ENCODE measurements around the gene GNPDA2. TPM values are rescaled to one million over a fixed set of nuclear protein-coding genes. Genes with fewer than 3 reads are reported as not detected.
A peak's percentile ranks its signal among the peaks of the same experiment; 100 is the strongest.

The GNPDA2 gene
- total RNA-seq (12.1 TPM), polyA plus RNA-seq (18.6 TPM)
- long read RNA-seq, donor 1 = 0 reads
- long read RNA-seq, donor 2 = 0 reads
- long read RNA-seq, donor 3, full-length matches to known transcripts = 7 of 12 reads
- long read RNA-seq, donor 3, partial matches to known transcripts = 5 of 12 reads
- long read RNA-seq, donor 3, other reads (novel, unspliced or antisense) = 0 of 12 reads
- long read RNA-seq, donor 4, partial matches to known transcripts = 0 of 4 reads
- long read RNA-seq, donor 4, other reads (novel, unspliced or antisense) = 0 of 4 reads
- long read RNA-seq, donor 5, full-length matches to known transcripts = 15 of 15 reads
- long read RNA-seq, donor 5, partial matches to known transcripts = 0 of 15 reads
- long read RNA-seq, donor 5, other reads (novel, unspliced or antisense) = 0 of 15 reads
- long read RNA-seq, donor 6, full-length matches to known transcripts = 2 of 7 reads
- long read RNA-seq, donor 6, partial matches to known transcripts = 5 of 7 reads
- long read RNA-seq, donor 6, other reads (novel, unspliced or antisense) = 0 of 7 reads
- long read RNA-seq, donor 7, full-length matches to known transcripts = 13 of 13 reads
- long read RNA-seq, donor 7, partial matches to known transcripts = 0 of 13 reads
- long read RNA-seq, donor 7, other reads (novel, unspliced or antisense) = 0 of 13 reads
- long read RNA-seq, donor 8, full-length matches to known transcripts = 3 of 21 reads
- long read RNA-seq, donor 8, partial matches to known transcripts = 18 of 21 reads
- long read RNA-seq, donor 8, other reads (novel, unspliced or antisense) = 0 of 21 reads
- long read RNA-seq, donor 9, partial matches to known transcripts = 0 of 4 reads
- long read RNA-seq, donor 9, other reads (novel, unspliced or antisense) = 0 of 4 reads
- long read RNA-seq, donor 10, partial matches to known transcripts = 0 of 3 reads
- long read RNA-seq, donor 10, other reads (novel, unspliced or antisense) = 0 of 3 reads

DNA sequence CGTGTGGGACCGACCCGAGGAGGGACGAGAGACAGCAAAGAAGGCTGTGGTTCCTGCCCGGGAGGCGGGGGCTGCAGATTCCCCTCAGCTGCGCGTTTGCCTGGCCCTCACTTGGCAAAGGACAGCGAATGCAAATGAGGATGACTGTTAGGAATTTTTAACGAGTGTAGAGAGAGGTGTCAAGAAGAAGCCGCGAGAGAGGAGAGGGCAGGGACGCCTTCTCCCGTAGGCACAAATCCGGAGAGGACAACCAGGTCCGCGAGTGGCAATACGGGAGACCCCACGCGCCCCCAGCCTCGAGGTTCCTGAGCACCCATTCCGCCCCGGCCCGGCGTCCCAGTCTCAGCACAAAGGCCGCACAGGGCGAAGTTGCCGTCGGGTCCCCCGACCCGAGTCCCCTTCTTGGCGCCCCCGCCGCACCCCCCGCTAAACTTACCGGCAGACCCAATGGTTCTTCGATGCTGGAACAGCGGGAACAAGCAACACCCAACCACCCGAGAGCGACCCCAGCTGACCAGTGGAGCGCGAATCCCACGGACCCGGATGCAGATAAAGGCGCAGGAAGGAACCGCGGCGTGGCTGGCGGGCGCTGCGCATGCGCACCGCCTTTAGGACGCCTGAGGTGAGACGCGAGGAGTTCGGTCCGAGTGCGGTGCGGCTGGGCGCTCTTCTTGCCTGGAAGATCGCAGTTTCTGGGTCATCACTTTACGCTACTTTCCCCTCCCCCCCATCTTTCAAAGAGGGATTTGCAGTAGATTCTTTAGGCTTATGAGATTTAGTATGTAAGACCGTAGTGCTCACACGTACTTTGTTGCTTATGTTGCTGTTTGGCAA is at the start of gene GNPDA2:
Gene GNPDA2, minus strand, starts transcription at position 519 of the 834 bp plus-strand sequence. CDS start 4,349 bp downstream, outside the sequence.
- Histone ChIP-seq H3K27me3 (ENCODE audit: control insufficient read depth in 2 of 2, insufficient read depth in 1 of 2, low read length in 1 of 2) (no peaks in the 10 kb centered on the region), H3K27ac (ENCODE audit: low read depth in 1 of 2, low read length in 1 of 2) (peak within 1 kb of the TSS; percentile 42 to 78), H3K4me3 (ENCODE audit: low read length in 2 of 2) (peak within 1 kb of the TSS; percentile 74 to 84), H3K9me3 (ENCODE audit: control insufficient read depth in 2 of 2, insufficient read depth in 1 of 2, low read length in 1 of 2) (no peaks in the 10 kb centered on the region), H3K36me3 (ENCODE audit: control insufficient read depth in 2 of 2, insufficient read depth in 2 of 2, low read length in 1 of 2) (no peaks in the 10 kb centered on the region), H3K4me1 (ENCODE audit: control insufficient read depth in 2 of 2, insufficient read depth in 2 of 2, low read length in 2 of 2) (peaks cover 4 to 8% of the 10 kb centered on the region in 2 donors)
- WGBS = 1% methylated on average over 65 of the region's 65 CpGs
- DNase-seq (ENCODE audit: low read depth in 6 of 9, low spot score in 9 of 9) = peak; percentile 63 to 89 (median 76)

- no peak overlapping the region for H3K27ac ChIP-seq (ENCODE audit: low read depth in 1 of 2, low read length in 1 of 2)
- DNase-seq (ENCODE audit: low read depth in 6 of 9, low spot score in 9 of 9) = no peak
- no peaks in the 10 kb centered on the region for H3K36me3 ChIP-seq (ENCODE audit: control insufficient read depth in 2 of 2, insufficient read depth in 2 of 2, low read length in 1 of 2)
- H3K27me3 ChIP-seq (ENCODE audit: control insufficient read depth in 2 of 2, insufficient read depth in 1 of 2, low read length in 1 of 2) = no peaks in the 10 kb centered on the region
- peaks cover 0 to 1% of the 10 kb centered on the region in 2 donors for H3K9me3 ChIP-seq (ENCODE audit: control insufficient read depth in 2 of 2, insufficient read depth in 1 of 2, low read length in 1 of 2)
- 95% methylated on average over 6 of the region's 6 CpGs for WGBS
- H3K4me1 ChIP-seq (ENCODE audit: control insufficient read depth in 2 of 2, insufficient read depth in 2 of 2, low read length in 2 of 2) = no peaks in the 10 kb centered on the region
- H3K4me3 ChIP-seq (ENCODE audit: low read length in 2 of 2) = no peak overlapping the region
Observed at GRCh38 chr4:44772340-44772739, 46.0 kb upstream of the GNPDA2 start.

GRCh38 chr4:44771789-44772188 is 45.4 kb upstream of the GNPDA2 start:
- H3K9me3 ChIP-seq (ENCODE audit: control insufficient read depth in 2 of 2, insufficient read depth in 1 of 2, low read length in 1 of 2) = peaks cover 0 to 1% of the 10 kb centered on the region in 2 donors
- DNase-seq (ENCODE audit: low read depth in 6 of 9, low spot score in 9 of 9) = no peak
- H3K27me3 ChIP-seq (ENCODE audit: control insufficient read depth in 2 of 2, insufficient read depth in 1 of 2, low read length in 1 of 2) = no peaks in the 10 kb centered on the region
- H3K4me1 ChIP-seq (ENCODE audit: control insufficient read depth in 2 of 2, insufficient read depth in 2 of 2, low read length in 2 of 2) = no peaks in the 10 kb centered on the region
- H3K4me3 ChIP-seq (ENCODE audit: low read length in 2 of 2) = no peak overlapping the region
- WGBS = 89% methylated on average over 1 of the region's 1 CpG
- no peaks in the 10 kb centered on the region for H3K36me3 ChIP-seq (ENCODE audit: control insufficient read depth in 2 of 2, insufficient read depth in 2 of 2, low read length in 1 of 2)
- H3K27ac ChIP-seq (ENCODE audit: low read depth in 1 of 2, low read length in 1 of 2) = no peak overlapping the region

DNA sequence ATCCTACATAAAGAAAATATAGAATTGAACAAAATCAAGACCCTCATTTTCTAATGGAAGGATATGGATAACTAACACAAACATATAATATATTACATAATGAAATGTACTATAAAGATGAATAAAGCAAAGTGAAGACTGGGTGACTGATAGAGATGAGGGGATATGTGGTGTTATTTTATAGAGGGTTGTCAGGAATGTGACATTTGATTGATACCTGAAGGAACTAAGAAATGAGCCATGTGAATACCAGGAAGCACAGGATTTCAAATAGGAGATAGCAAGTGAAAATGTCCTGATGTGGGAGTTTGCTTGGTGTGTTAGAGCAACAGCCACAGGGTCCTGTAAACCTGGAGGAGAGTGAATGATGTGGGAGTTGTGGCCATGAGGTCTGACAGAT is 40.1 kb upstream of the GNPDA2 start:
- no peak overlapping the region for H3K4me3 ChIP-seq (ENCODE audit: low read length in 2 of 2)
- no peaks in the 10 kb centered on the region for H3K9me3 ChIP-seq (ENCODE audit: control insufficient read depth in 2 of 2, insufficient read depth in 1 of 2, low read length in 1 of 2)
- no peaks in the 10 kb centered on the region for H3K36me3 ChIP-seq (ENCODE audit: control insufficient read depth in 2 of 2, insufficient read depth in 2 of 2, low read length in 1 of 2)
- H3K4me1 ChIP-seq (ENCODE audit: control insufficient read depth in 2 of 2, insufficient read depth in 2 of 2, low read length in 2 of 2) = no peaks in the 10 kb centered on the region
- DNase-seq (ENCODE audit: low read depth in 6 of 9, low spot score in 9 of 9) = no peak
- no peaks in the 10 kb centered on the region for H3K27me3 ChIP-seq (ENCODE audit: control insufficient read depth in 2 of 2, insufficient read depth in 1 of 2, low read length in 1 of 2)
- no peak overlapping the region for H3K27ac ChIP-seq (ENCODE audit: low read depth in 1 of 2, low read length in 1 of 2)

- H3K27me3 ChIP-seq (ENCODE audit: control insufficient read depth in 2 of 2, insufficient read depth in 1 of 2, low read length in 1 of 2) = no peaks in the 10 kb centered on the region
- H3K36me3 ChIP-seq (ENCODE audit: control insufficient read depth in 2 of 2, insufficient read depth in 2 of 2, low read length in 1 of 2) = no peaks in the 10 kb centered on the region
- DNase-seq (ENCODE audit: low read depth in 6 of 9, low spot score in 9 of 9) = no peak
- no peak overlapping the region for H3K27ac ChIP-seq (ENCODE audit: low read depth in 1 of 2, low read length in 1 of 2)
- H3K4me3 ChIP-seq (ENCODE audit: low read length in 2 of 2) = no peak overlapping the region
- H3K4me1 ChIP-seq (ENCODE audit: control insufficient read depth in 2 of 2, insufficient read depth in 2 of 2, low read length in 2 of 2) = no peaks in the 10 kb centered on the region
- 73% methylated on average over 4 of the region's 4 CpGs for WGBS
- H3K9me3 ChIP-seq (ENCODE audit: control insufficient read depth in 2 of 2, insufficient read depth in 1 of 2, low read length in 1 of 2) = no peaks in the 10 kb centered on the region
Observed at GRCh38 chr4:44765116-44765515, 38.8 kb upstream of the GNPDA2 start.

- H3K4me3 ChIP-seq (ENCODE audit: low read length in 2 of 2) = no peak overlapping the region
- H3K9me3 ChIP-seq (ENCODE audit: control insufficient read depth in 2 of 2, insufficient read depth in 1 of 2, low read length in 1 of 2) = no peaks in the 10 kb centered on the region
- DNase-seq (ENCODE audit: low read depth in 6 of 9, low spot score in 9 of 9) = no peak
- WGBS = 13% methylated on average over 2 of the region's 2 CpGs
- H3K27me3 ChIP-seq (ENCODE audit: control insufficient read depth in 2 of 2, insufficient read depth in 1 of 2, low read length in 1 of 2) = no peaks in the 10 kb centered on the region
- H3K4me1 ChIP-seq (ENCODE audit: control insufficient read depth in 2 of 2, insufficient read depth in 2 of 2, low read length in 2 of 2) = no peaks in the 10 kb centered on the region
- H3K36me3 ChIP-seq (ENCODE audit: control insufficient read depth in 2 of 2, insufficient read depth in 2 of 2, low read length in 1 of 2) = no peaks in the 10 kb centered on the region
- H3K27ac ChIP-seq (ENCODE audit: low read depth in 1 of 2, low read length in 1 of 2) = no peak overlapping the region
Observed at GRCh38 chr4:44761306-44761705, 35.0 kb upstream of the GNPDA2 start.

DNA sequence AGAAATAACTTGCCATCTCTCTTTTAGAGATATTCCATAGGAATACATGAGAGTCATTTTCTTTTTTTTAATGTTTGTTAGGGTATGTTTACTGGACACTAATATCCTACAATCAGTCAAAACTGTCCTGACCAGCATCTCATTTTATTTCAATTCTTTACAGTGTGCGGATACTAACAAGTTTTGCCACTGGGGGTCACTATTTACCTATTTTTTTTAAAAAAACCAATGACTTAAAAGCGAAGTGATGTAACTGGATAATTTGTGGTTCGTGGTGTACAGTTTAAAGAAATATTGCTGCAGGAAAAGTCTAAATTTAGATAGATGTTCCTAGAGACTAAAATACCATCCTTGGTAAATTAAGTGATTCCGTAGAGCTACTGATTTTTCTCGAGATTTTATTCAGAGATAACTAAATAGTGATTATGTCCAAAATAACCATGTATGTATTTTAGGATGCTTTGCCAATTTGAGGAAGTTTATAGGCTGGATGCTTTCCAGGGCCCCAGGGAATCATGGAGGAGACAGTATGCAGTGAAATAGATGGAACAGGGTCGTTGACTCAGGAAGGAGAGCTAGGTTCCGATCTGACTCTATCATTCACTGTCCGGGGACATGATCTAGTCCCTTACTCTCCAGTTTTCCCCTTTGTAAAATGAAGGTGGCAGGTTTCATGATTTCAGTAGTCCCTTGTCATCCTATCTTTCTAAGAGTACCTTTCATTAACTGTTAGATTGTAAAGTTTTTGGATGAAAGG is 34.0 kb upstream of the GNPDA2 start:
- WGBS = 33% methylated on average over 8 of the region's 8 CpGs
- H3K9me3 ChIP-seq (ENCODE audit: control insufficient read depth in 2 of 2, insufficient read depth in 1 of 2, low read length in 1 of 2) = no peaks in the 10 kb centered on the region
- no peak overlapping the region for H3K4me3 ChIP-seq (ENCODE audit: low read length in 2 of 2)
- no peaks in the 10 kb centered on the region for H3K4me1 ChIP-seq (ENCODE audit: control insufficient read depth in 2 of 2, insufficient read depth in 2 of 2, low read length in 2 of 2)
- peak in 6 of 9 donors; percentile 1 to 34 (median 6) for DNase-seq (ENCODE audit: low read depth in 6 of 9, low spot score in 9 of 9)
- no peaks in the 10 kb centered on the region for H3K36me3 ChIP-seq (ENCODE audit: control insufficient read depth in 2 of 2, insufficient read depth in 2 of 2, low read length in 1 of 2)
- no peak overlapping the region for H3K27ac ChIP-seq (ENCODE audit: low read depth in 1 of 2, low read length in 1 of 2)
- no peaks in the 10 kb centered on the region for H3K27me3 ChIP-seq (ENCODE audit: control insufficient read depth in 2 of 2, insufficient read depth in 1 of 2, low read length in 1 of 2)

DNA sequence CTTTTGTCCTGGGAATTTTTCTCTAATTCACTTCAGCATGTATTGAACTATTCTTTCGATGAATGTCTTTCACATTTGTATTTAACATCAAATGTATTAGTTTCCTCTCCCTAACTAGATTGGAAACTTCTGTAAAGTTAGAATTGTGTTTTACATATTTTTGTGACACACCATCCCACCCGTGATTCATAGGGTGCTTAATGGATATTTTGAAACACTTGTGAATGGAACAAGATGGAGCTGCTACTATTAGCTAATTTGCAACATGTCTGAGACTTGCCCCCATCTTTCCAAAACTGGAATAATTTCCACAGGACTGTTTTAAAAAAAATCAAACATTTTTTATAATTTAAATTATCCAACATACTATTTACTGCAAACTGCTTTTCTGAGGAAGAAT is 30.2 kb upstream of the GNPDA2 start:
- Histone ChIP-seq H3K27me3 (ENCODE audit: control insufficient read depth in 2 of 2, insufficient read depth in 1 of 2, low read length in 1 of 2) (no peaks in the 10 kb centered on the region), H3K27ac (ENCODE audit: low read depth in 1 of 2, low read length in 1 of 2) (no peak overlapping the region), H3K36me3 (ENCODE audit: control insufficient read depth in 2 of 2, insufficient read depth in 2 of 2, low read length in 1 of 2) (no peaks in the 10 kb centered on the region), H3K4me3 (ENCODE audit: low read length in 2 of 2) (no peak overlapping the region), H3K9me3 (ENCODE audit: control insufficient read depth in 2 of 2, insufficient read depth in 1 of 2, low read length in 1 of 2) (no peaks in the 10 kb centered on the region), H3K4me1 (ENCODE audit: control insufficient read depth in 2 of 2, insufficient read depth in 2 of 2, low read length in 2 of 2) (no peaks in the 10 kb centered on the region)
- 97% methylated on average over 2 of the region's 2 CpGs for WGBS
- no peak for DNase-seq (ENCODE audit: low read depth in 6 of 9, low spot score in 9 of 9)

All from thymus (tissue), 14 donors.